GM19351 (cell line): ENCODE data around the gene HNMT.
"Not testable (repeated sequence)": the region's sequence is repeated elsewhere in the genome, so short reads cannot be mapped to it uniquely, and the experiment has no call there.

Source experiments
- ATAC-seq: cut with Tn5 transposase; IDR thresholded peaks from one replicate; pipeline ENCODE4 v1.9.1; 2021; ENCODE audit warnings: mild to moderate bottlenecking, moderate library complexity; ENCODE audit not compliant: unreplicated experiment

The HNMT gene

DNA sequence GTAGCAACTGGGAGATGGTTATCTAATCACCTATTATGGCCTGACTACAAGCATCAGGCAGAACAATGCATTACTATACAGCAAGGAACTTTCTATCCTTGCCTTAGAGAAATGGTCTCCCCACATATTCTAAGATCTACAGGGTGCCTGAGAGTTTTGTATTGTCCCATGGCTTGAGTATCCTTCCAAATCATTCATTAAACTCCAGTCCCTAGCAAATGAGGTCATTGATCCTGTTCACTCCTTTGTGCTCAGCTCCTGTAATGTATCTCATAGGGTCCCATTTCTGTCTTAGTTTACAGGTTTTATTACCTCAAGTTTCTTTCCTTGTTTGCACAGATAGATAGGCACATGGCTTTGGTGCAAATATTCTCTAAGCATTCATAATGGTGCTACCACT is 9.0 kb downstream of the HNMT start:
- ATAC-seq: no peak

DNA sequence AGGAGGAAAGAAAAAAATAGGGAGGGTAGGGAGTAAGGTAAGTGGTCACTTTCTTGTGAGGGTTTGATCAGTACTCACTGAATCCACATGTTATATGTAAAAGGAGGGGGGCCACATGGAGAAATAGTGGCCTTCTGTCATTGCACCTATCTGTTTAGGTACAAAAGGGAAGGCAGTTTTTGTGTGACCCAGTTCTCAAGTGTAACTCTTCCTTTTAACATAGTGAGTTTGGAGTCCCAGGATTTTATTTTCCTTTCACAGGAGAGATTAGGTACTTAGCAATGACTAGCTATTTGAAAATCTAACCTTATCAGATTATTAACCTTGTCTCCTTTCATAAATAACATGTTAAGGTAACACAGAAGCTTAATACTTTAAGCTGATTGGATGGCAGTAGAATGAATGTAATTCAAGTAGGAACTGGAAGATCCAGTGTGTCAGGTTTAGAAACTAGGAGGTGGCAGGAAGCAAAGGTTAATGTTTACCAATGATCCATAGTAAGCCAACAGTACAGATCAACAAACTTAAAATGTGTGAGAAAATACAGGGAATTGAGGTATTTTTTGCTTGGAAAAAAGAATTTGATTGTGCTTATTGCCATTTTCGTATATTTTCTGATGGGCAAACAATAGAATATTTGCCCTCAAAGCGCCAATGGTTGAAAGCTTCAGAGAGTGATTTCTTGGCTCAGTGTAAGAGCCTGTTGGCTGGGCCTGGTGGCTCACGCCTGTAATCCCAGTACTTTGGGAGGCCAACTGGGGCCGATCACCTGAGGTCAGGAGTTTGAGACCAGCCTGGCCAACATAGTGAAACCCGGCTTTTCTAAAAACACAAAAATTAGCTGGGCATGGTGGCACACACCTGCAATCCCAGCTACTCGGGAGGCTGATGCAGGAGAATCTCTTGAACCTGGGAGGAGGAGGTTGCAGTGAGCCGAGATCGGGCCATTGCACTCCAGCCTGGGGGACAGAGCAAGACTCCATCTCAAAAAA is 11.3 kb downstream of the HNMT start:
- ATAC-seq: no peak

- no peak for ATAC-seq
Measured at GRCh38 chr2:137976274-137976673, 12.0 kb downstream of the HNMT start.

GRCh38 chr2:137977790-137978189 is 13.5 kb downstream of the HNMT start:
- no peak for ATAC-seq

GRCh38 chr2:137980459-137980858 is 16.2 kb downstream of the HNMT start:
- ATAC-seq: no peak

- ATAC-seq: no peak
Measured at GRCh38 chr2:137981112-137981656, 16.9 kb downstream of the HNMT start.

DNA sequence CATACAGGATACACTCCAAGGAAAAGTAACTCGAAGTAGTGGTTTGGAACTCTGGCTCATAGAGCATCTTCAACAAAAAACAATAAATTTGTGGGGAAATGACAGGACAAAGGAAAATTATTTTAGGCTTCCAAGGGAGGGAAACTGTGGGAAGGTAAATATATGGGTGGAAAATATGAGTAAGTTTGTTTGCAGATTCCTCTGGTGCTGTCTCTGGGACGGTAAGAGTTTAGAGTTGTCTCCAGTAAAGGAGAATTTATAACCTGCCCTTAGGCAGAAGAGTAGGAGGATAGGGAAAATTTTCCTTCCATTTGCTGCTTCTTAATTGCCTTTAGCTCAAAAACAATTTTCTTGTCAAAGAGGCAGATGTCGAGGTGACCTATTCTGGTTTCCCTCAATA is 19.3 kb downstream of the HNMT start:
- no peak for ATAC-seq

GRCh38 chr2:137986268-137986667 is 22.0 kb downstream of the HNMT start:
- no peak for ATAC-seq

GRCh38 chr2:137987011-137987410 is 22.7 kb downstream of the HNMT start:
- no peak for ATAC-seq

GRCh38 chr2:137991078-137991477 is 26.8 kb downstream of the HNMT start:
- ATAC-seq: no peak

- no peak for ATAC-seq
Measured at GRCh38 chr2:137992039-137992646, 27.9 kb downstream of the HNMT start.

GRCh38 chr2:137993715-137994476 is 29.6 kb downstream of the HNMT start:
- ATAC-seq: not testable (repeated sequence)

DNA sequence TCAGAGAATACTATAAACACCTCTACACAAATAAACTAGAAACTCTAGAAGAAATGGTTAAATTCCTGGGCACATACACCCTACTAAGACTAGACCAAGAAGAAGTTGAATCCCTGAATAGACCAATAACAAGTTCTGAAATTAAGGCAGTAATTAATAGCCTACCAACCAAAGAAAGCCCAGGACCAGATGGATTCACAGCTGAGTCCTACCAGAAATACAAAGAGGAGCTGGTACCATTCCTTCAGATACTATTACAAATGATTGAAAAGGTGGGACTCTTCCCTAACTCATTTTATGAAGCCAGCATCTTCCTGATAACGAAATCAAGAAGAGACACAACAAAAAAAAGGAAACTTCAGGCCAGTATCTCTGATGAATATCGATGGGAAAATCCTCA is 31.1 kb downstream of the HNMT start:
- ATAC-seq: not testable (repeated sequence)

- not testable (repeated sequence) for ATAC-seq
Measured at GRCh38 chr2:137996158-137996557, 31.9 kb downstream of the HNMT start.

GRCh38 chr2:137997733-137998132 is 33.5 kb downstream of the HNMT start:
- ATAC-seq: no peak

- ATAC-seq: no peak
Measured at GRCh38 chr2:137998503-137998902, 34.2 kb downstream of the HNMT start.

DNA sequence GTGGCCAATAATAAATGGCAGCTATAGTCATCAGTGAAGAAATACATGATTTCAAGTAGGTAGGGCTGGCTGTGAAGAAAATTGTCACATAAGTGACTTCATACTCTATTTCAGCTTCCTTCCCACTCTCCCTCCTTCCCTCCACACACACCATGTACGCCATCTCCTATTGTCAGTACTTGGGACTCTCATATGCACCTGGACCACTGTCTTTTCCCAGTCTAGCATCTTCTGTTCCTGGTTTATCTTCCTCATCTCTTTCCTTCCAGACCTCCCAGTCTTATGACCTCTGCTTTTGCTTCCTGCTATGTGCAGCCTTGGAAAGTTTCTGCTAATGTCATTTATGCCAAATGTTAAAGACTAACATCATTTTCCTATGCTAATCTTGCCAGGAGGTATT is 35.0 kb downstream of the HNMT start:
- ATAC-seq: no peak

DNA sequence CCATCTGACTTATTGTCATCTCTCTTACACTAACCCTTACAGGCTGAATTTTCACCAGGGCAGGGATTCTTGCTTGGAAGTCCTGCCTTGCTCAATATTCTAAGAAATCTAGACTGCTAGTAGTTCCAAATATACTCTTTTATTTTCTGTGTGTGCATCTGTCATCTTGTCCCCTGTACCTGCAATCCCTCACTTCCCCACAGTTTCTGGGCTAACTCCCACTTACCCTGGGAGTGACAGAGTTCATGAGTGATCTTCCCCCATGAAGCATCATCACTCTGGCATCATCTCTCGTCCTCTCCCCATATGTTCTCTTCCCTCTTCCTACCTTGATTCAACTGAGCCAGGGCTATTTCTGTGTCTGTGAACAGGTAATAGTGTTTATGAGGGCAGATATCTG is 35.7 kb downstream of the HNMT start:
- ATAC-seq: no peak

DNA sequence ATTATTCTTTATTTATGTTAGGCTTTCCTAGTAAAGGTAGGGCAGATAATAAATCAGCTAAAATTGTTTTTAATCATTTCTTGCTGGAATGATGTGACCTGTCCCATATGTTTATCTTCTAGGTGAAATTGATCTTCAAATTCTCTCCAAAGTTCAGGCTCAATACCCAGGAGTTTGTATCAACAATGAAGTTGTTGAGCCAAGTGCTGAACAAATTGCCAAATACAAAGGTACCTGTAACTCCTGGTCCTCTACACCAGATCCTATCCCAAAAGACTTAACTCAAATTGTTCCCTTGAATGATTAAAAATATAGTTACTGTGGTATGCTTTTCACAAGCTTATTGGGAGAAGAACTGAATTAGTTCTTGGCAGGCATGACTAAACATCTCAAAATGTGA is 36.5 kb downstream of the HNMT start:
- ATAC-seq: no peak

DNA sequence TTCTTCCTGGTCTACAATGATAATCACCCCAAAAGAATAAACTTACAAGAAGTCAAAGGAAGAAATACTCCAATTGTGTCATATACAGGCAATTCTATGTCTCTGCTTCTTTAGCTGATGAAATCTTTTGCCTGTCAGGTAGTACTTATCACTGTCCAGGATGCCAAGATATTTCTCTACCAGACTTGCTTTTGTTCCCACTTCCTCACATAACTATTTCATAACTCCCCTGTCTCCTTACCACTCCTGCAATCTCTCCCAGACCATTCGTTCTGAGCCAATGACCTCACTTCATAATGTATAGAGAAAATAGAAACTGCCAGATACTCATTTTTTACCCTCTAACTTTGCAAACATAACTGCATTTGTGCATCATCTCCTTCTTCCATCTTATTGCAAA is 39.1 kb downstream of the HNMT start:
- no peak for ATAC-seq

- ATAC-seq: no peak
Measured at GRCh38 chr2:138007431-138007830, 43.2 kb downstream of the HNMT start.
